Urinary bladder (tissue), 4 donors: ENCODE measurements around the gene PLEKHA6. TPM values are rescaled to one million over a fixed set of nuclear protein-coding genes. Genes with fewer than 3 reads are reported as not detected.

Experiments used
- DNase-seq: peaks from one replicate; pipeline ENCODE4 v3.0.0-alpha.2; 2015; ENCODE audit errors: extremely low spot score
- H3K27ac ChIP-seq: one replicate; pipeline ENCODE4 v1.5.1; 2013; ENCODE audit warnings: low read depth, mild to moderate bottlenecking, moderate library complexity
- H3K36me3 ChIP-seq: one replicate; pipeline ENCODE4 v1.6.1; 2013; ENCODE audit warnings: mild to moderate bottlenecking, moderate library complexity; ENCODE audit not compliant: insufficient read depth
- H3K4me1 ChIP-seq: one replicate; pipeline ENCODE4 v1.6.1; 2013; ENCODE audit warnings: mild to moderate bottlenecking, moderate library complexity; ENCODE audit not compliant: insufficient read depth
- H3K4me3 ChIP-seq: one replicate; pipeline ENCODE4 v1.5.1; 2013; ENCODE audit warnings: low read depth, low read length
- WGBS: extraction: QIAGEN DNeasy Blood & Tissue Kit; methylation state at CpG from one replicate; pipeline ENCODE4 v1.1.7; 2013; 5-methylcytosine and 5-hydroxymethylcytosine counted together
- polyA plus RNA-seq: library from polyadenylated mRNA; stranded (reverse); fragments of 200-250 nt; gene quantifications from one replicate; pipeline ENCODE4 v1.2.3, GENCODE V29; 2013
- small RNA-seq: library from RNA; depleted of rRNA; stranded (forward); fragments of <200 nt; gene quantifications from one replicate; pipeline ENCODE3, GENCODE V24; 2014
- total RNA-seq: library from RNA; depleted of rRNA; stranded (reverse); fragments of >200 nt; gene quantifications from one replicate; pipeline ENCODE4 v1.2.3, GENCODE V29; 2014
- donor health status: healthy with polysubstance abuse.
- donor health status: healthy.

The PLEKHA6 gene
- total and polyA plus RNA-seq, 2 donors: 9.5 to 15.1 TPM

DNA sequence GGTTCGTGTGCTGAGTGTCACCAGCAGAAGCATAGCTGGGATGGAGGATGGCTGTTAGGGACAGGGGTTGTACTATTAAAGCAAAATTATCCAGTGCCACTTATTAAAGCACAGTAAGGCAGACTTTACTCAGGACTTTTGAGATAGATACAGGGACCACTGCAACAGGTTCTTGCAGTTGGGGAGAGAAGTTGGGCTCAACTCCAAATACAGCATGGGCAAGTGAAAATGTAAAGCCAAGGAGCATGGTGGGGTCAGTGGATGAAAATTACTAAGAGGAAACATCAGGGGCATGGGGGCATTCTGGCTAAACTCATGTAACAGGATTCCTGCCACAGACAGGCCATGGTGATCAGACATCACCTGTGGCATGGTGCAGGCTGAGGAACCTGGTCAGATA is 178.6 kb downstream of the PLEKHA6 start:
- DNase-seq: no peak
- Histone ChIP-seq H3K36me3 (no peaks in the 10 kb centered on the region), H3K4me1 (no peaks in the 10 kb centered on the region), H3K27ac (no peak overlapping the region), H3K4me3 (no peak overlapping the region)
- WGBS: 60% methylated on average over 1 of the region's 1 CpG

DNA sequence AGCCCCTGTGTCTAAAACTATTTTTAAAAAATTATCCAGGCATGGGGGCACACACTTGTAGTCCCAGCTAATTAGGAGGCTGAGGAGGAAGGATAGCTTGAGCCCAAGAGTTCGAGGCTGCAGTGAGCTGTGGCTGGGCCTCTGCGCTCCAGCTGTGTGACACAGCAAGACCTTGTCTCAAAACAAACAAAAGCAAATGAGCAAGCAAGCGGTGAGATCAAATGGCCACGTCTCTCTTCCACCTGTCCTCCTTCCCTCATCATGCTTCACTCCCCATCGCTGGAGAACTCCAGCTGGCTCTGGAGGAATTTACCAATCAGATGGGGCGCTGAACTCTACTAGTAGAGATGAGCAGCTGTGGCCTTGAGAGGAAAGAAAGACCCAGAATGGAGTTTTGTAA is 179.6 kb downstream of the PLEKHA6 start:
- 76% methylated on average over 6 of the region's 6 CpGs for WGBS
- Histone ChIP-seq H3K36me3 (no peaks in the 10 kb centered on the region), H3K4me1 (no peaks in the 10 kb centered on the region), H3K27ac (no peak overlapping the region), H3K4me3 (no peak overlapping the region)
- DNase-seq: no peak

GRCh38 chr1:204178487-204179281 is 181.0 kb downstream of the PLEKHA6 start:
- 79% methylated on average over 7 of the region's 7 CpGs for WGBS

DNA sequence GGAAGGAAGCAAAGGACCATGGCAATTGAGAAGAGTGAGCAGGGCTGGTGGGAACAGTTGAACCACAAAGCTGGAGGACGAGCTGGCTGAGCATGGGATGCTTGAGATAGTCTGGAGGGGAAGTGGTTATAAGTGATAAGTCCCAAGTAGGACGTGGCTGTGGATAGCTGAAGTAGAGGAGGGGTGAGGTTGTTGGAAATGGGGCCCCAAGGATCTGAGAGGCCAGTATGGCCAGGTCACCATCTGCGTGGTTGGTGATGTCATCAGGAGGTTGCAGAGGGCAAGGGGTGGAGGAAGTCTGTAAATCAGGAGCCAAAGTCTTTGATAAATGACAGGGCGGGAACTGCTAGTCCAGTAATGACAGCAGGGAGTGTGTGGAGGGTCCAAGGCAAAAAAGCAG is 182.6 kb downstream of the PLEKHA6 start:
- no peak overlapping the region for H3K4me3 ChIP-seq
- H3K36me3 ChIP-seq: no peaks in the 10 kb centered on the region
- no peaks in the 10 kb centered on the region for H3K4me1 ChIP-seq
- WGBS: 45% methylated on average over 4 of the region's 4 CpGs
- DNase-seq: no peak
- H3K27ac ChIP-seq: no peak overlapping the region

More at GRCh38 chr1:204178487-204179281, 181.0 kb downstream of the PLEKHA6 start:
- Histone ChIP-seq H3K4me3 (no peak overlapping the region), H3K4me1 (no peaks in the 10 kb centered on the region), H3K27ac (no peak overlapping the region), H3K36me3 (no peaks in the 10 kb centered on the region)
- DNase-seq: no peak

DNA sequence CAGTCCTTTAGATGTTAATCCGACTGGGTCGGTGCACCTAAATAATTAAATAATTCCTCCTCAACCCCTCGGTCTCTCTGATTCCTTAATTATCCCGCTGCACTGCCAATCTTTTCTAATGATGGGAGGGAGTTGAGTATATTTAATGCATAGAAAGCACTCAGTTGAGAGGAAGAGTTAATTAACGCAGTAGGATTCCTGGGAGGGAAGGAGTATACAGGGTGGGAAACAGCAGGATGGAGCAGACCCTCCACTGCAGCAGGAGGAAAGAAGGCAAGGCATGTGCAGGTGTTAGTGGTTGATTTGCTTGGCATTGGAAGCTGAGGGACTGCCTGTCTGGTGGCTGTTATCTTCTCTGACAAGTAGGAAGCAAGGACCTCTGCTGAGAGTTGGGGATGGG is 183.7 kb downstream of the PLEKHA6 start:
- Histone ChIP-seq H3K27ac (no peak overlapping the region), H3K36me3 (no peaks in the 10 kb centered on the region), H3K4me1 (no peaks in the 10 kb centered on the region), H3K4me3 (no peak overlapping the region)
- WGBS: 74% methylated on average over 5 of the region's 5 CpGs
- DNase-seq: no peak

GRCh38 chr1:204174958-204175357 is 184.8 kb downstream of the PLEKHA6 start:
- Histone ChIP-seq H3K36me3 (no peaks in the 10 kb centered on the region), H3K4me3 (no peak overlapping the region), H3K4me1 (no peaks in the 10 kb centered on the region), H3K27ac (no peak overlapping the region)
- DNase-seq: no peak
- WGBS: 76% methylated on average over 3 of the region's 3 CpGs

- DNase-seq: no peak
- no peaks in the 10 kb centered on the region for H3K4me1 ChIP-seq
- no peak overlapping the region for H3K27ac ChIP-seq
- H3K36me3 ChIP-seq: no peaks in the 10 kb centered on the region
- WGBS: 85% methylated on average over 2 of the region's 2 CpGs
- no peak overlapping the region for H3K4me3 ChIP-seq
Measured at GRCh38 chr1:204172404-204173029, 187.2 kb downstream of the PLEKHA6 start.

DNA sequence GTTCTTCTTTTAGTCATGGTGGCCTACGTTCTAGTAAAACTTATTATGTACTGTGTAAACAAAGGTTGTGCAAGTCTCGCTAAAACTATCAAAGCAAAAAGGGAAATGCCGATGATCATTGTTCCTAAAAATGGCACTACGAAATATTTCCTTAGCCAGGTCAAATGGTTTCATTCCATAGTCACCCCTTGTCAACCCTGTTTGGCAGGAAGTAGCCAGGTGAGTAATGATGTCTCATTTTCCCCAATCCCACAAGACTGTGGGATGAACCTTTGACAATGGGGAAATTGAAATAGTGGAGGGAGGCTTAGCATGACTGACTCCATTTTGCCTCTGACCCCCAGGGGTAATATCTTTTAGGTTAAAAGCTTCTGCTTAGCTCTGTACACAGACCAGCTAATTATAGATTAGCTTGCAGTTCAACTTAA is 188.0 kb downstream of the PLEKHA6 start:
- no peak for DNase-seq
- 53% methylated on average over 4 of the region's 4 CpGs for WGBS
- Histone ChIP-seq H3K4me1 (no peaks in the 10 kb centered on the region), H3K27ac (no peak overlapping the region), H3K36me3 (no peaks in the 10 kb centered on the region), H3K4me3 (no peak overlapping the region)

- 76% methylated on average over 3 of the region's 3 CpGs for WGBS
- Histone ChIP-seq H3K4me1 (no peaks in the 10 kb centered on the region), H3K36me3 (no peaks in the 10 kb centered on the region), H3K27ac (no peak overlapping the region), H3K4me3 (no peak overlapping the region)
- DNase-seq: no peak
Measured at GRCh38 chr1:204170494-204171155, 189.1 kb downstream of the PLEKHA6 start.

GRCh38 chr1:204169858-204170257 is 189.9 kb downstream of the PLEKHA6 start:
- DNase-seq: no peak
- H3K36me3 ChIP-seq: no peaks in the 10 kb centered on the region
- no peaks in the 10 kb centered on the region for H3K4me1 ChIP-seq
- no peak overlapping the region for H3K27ac ChIP-seq
- WGBS: 93% methylated on average over 4 of the region's 4 CpGs
- no peak overlapping the region for H3K4me3 ChIP-seq

Small RNA genes lying within 50 kb of the gene (small RNA-seq; reads per million reads assigned to genes)
- gene AL606489.2: not detected

Other genes starting within 250 kb of the PLEKHA6 start
- gene ETNK2, start 207.9 kb downstream of the PLEKHA6 start, total RNA-seq: 7.7 TPM
- 25.8 TPM for gene ETNK2, start 207.9 kb downstream of the PLEKHA6 start, polyA plus RNA-seq
- 0.26 TPM for gene REN, start 193.6 kb downstream of the PLEKHA6 start, total RNA-seq
- 0.41 TPM for gene REN, start 193.6 kb downstream of the PLEKHA6 start, polyA plus RNA-seq
- not detected for gene KISS1, start 163.4 kb downstream of the PLEKHA6 start, total RNA-seq
- gene KISS1, start 163.4 kb downstream of the PLEKHA6 start, polyA plus RNA-seq: 1.3 TPM
- 2.1 TPM for gene GOLT1A, start 145.9 kb downstream of the PLEKHA6 start, total RNA-seq
- gene GOLT1A, start 145.9 kb downstream of the PLEKHA6 start, polyA plus RNA-seq: 9.1 TPM
- 45.2 TPM for gene PPP1R15B, start 51.9 kb upstream of the PLEKHA6 start, total RNA-seq
- 28.3 TPM for gene PPP1R15B, start 51.9 kb upstream of the PLEKHA6 start, polyA plus RNA-seq
- 33.6 TPM for gene PIK3C2B, start 134.9 kb upstream of the PLEKHA6 start, total RNA-seq
- gene PIK3C2B, start 134.9 kb upstream of the PLEKHA6 start, polyA plus RNA-seq: 19.7 TPM
- gene MDM4, start 156.5 kb upstream of the PLEKHA6 start, total RNA-seq: 148 TPM
- gene MDM4, start 156.5 kb upstream of the PLEKHA6 start, polyA plus RNA-seq: 4.4 TPM